ENCODE measurements around the gene MGMT. TPM values are rescaled to one million over a fixed set of nuclear protein-coding genes. Genes with fewer than 3 reads are reported as not detected.

The MGMT gene
- total and polyA plus RNA-seq, 9 of the 15 experiments (the other 6 are each of a cell fraction or from before 2014, with no cell fraction given): 0.03 to 0.29 (median 0.11) TPM; not detected in 4

DNA sequence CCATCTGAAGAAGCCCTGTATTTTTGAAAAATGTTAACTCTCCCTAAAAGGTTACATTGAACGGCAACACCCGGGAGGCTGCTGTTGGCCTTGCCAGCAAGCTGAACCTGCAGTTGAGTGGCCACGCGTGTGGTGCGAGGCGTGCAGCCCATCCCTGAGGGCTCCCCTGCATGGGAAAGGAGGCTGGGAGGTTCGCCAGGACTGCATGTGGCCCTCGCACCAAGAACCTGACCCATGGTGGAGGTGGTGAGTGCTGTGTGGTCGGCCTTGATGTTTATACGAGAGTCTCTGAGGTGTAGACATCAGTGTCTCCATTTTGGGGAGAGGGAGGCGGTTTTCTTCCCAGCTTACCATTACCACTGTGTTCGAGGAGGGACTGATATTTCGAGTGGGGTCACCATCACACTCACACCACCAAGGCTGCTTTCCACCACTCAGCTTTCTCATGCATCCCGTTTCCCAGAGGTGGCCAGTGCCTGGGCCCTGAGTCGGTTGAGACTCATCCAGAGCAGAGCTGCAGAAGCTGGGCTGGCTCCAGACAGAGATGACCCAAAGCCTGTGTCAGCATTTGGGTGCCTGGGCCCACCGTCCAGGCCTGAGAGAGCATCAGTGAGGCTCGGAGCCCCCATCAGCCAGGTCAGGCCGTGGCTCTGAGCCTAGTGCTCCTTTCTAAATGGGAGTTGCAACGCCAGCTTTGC is 274.4 kb downstream of the MGMT start:
- no peak overlapping the region for H3K4me2 ChIP-seq (ENCODE audit: insufficient read depth, low read length)
- H3K79me2 ChIP-seq (ENCODE audit: control insufficient read depth, insufficient read depth, low read length): no peaks in the 10 kb centered on the region
- H3K9me3 ChIP-seq (replicated peaks; ENCODE audit: control insufficient read depth, insufficient read depth, low read depth, low read length): no peaks in the 10 kb centered on the region
- H3K36me3 ChIP-seq (ENCODE audit: control insufficient read depth, insufficient read depth, low read length): no peaks in the 10 kb centered on the region
- CTCF ChIA-PET (ENCODE audit: low intra/inter-chr PET ratio): no interaction called here
- no peaks in the 10 kb centered on the region for H3K4me1 ChIP-seq (replicated peaks in 1 of 2; ENCODE audit: control insufficient read depth in 2 of 2, insufficient read depth in 2 of 2, low read length in 2 of 2)
- ATAC-seq (no peak), DNase-seq (ENCODE audit: extremely low read depth in 1 of 4, low spot score in 3 of 4) (no peak), FAIRE-seq (no peak)
- TF ChIP-seq RBM22 (IDR thresholded peaks at IDR 0.05; ENCODE audit: low read depth, low read length, poor library complexity, severe bottlenecking) (no peak), IRF2 (CRISPR knock-in tag; IDR thresholded peaks at IDR 0.05) (no peak), ZNF41 (CRISPR knock-in tag; conservative IDR thresholded peaks at IDR 0.05) (no peak), FUS (optimal IDR thresholded peaks at IDR 0.05; ENCODE audit: low read depth, low read length) (no peak), SP1 (CRISPR knock-in tag; IDR thresholded peaks at IDR 0.05) (no peak), SNIP1 (IDR thresholded peaks at IDR 0.05; ENCODE audit: low read depth) (no peak), TEAD1 (CRISPR knock-in tag; IDR thresholded peaks at IDR 0.05) (no peak), FOXK2 (conservative IDR thresholded peaks at IDR 0.05 in 1 of 2, IDR thresholded peaks at IDR 0.05 in 1 of 2; ENCODE audit: low read depth in 2 of 2) (no peak), BCOR (IDR thresholded peaks at IDR 0.05) (no peak), NCOA2 (IDR thresholded peaks at IDR 0.05; ENCODE audit: partially characterized antibody in 2 of 2) (no peak), CBFA2T2 (conservative IDR thresholded peaks at IDR 0.05) (no peak)
- TF ChIP-seq, protein P1, sequence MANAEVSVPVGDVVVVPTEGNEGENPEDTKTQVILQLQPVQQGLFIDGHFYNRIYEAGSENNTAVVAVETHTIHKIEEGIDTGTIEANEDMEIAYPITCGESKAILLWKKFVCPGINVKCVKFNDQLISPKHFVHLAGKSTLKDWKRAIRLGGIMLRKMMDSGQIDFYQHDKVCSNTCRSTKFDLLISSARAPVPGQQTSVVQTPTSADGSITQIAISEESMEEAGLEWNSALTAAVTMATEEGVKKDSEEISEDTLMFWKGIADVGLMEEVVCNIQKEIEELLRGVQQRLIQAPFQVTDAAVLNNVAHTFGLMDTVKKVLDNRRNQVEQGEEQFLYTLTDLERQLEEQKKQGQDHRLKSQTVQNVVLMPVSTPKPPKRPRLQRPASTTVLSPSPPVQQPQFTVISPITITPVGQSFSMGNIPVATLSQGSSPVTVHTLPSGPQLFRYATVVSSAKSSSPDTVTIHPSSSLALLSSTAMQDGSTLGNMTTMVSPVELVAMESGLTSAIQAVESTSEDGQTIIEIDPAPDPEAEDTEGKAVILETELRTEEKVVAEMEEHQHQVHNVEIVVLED (CRISPR knock-in tag; IDR thresholded peaks at IDR 0.05): no peak
- TF ChIP-seq, protein P2, sequence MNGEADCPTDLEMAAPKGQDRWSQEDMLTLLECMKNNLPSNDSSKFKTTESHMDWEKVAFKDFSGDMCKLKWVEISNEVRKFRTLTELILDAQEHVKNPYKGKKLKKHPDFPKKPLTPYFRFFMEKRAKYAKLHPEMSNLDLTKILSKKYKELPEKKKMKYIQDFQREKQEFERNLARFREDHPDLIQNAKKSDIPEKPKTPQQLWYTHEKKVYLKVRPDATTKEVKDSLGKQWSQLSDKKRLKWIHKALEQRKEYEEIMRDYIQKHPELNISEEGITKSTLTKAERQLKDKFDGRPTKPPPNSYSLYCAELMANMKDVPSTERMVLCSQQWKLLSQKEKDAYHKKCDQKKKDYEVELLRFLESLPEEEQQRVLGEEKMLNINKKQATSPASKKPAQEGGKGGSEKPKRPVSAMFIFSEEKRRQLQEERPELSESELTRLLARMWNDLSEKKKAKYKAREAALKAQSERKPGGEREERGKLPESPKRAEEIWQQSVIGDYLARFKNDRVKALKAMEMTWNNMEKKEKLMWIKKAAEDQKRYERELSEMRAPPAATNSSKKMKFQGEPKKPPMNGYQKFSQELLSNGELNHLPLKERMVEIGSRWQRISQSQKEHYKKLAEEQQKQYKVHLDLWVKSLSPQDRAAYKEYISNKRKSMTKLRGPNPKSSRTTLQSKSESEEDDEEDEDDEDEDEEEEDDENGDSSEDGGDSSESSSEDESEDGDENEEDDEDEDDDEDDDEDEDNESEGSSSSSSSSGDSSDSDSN (IDR thresholded peaks at IDR 0.05; ENCODE audit: borderline replicate concordance in 1 of 2, low read depth in 2 of 2, low read length in 2 of 2): no peak
- H3K9me1 ChIP-seq (ENCODE audit: control insufficient read depth, insufficient read depth, low read length): no peaks in the 10 kb centered on the region
- no peaks in the 10 kb centered on the region; a peak in 1 of 5 replicates for H3K27me3 ChIP-seq (ENCODE audit: control insufficient read depth in 2 of 2, insufficient read depth in 2 of 2, low read length in 2 of 2)
- no peaks in the 10 kb centered on the region for H4K20me1 ChIP-seq (replicated peaks; ENCODE audit: control insufficient read depth, insufficient read depth, low read length)
- no peak overlapping the region for H3K27ac ChIP-seq (ENCODE audit: extremely low read depth, low read depth, low read length)
- H3K9ac ChIP-seq (ENCODE audit: insufficient read depth in 1 of 2, low read depth in 2 of 2, low read length in 2 of 2): no peak overlapping the region
- WGBS (ENCODE audit: insufficient coverage, low coverage, missing lambda C conversion rate): 0% methylated on average over 14 of the region's 19 CpGs
- POLR2A ChIA-PET: no interaction called here
- BruUV-seq (replicated peaks): no TSS peak
- H3K4me3 ChIP-seq: no peak overlapping the region
- no peak overlapping the region for H2AFZ ChIP-seq (ENCODE audit: low read depth, low read length)
- intact Hi-C loops (cut with micrococcal nuclease) (no loop called here), in situ Hi-C loops (cut with MboI) (no loop called here)

All from K562 (cell line).